COLO829 (cell line): ENCODE results near the gene BORCS6.
"Not testable (repeated sequence)": the region's sequence is repeated elsewhere in the genome, so short reads cannot be mapped to it uniquely, and the experiment has no call there.

Experiments
- DNase-seq: peaks from one replicate; pipeline ENCODE4 v3.0.0; 2012; ENCODE audit warnings: low spot score

The BORCS6 gene

GRCh38 chr17:8173056-8173870 lies 16.7 kb downstream of the BORCS6 start:
- DNase-seq = peak; percentile 94

DNA sequence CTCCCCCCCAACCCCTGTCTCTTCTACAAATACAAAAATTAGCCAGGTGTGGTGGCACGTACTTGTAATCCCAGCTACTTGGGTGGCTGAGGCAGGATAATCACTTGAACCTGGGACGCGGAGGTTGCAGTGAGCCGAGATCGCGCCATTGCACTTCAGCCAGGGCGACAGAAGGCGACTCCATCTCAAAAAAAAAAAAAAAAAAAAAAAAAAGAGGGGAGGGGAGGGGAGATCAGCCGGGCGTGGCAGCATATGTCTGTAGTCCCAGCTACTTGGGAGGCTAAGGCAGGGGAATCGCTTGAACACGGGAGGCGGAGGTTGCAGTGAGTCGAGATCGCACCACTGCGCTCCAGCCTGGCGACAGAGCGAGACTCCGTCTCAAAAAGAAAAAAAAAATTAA lies 19.8 kb downstream of the BORCS6 start:
- DNase-seq = not testable (repeated sequence)

DNA sequence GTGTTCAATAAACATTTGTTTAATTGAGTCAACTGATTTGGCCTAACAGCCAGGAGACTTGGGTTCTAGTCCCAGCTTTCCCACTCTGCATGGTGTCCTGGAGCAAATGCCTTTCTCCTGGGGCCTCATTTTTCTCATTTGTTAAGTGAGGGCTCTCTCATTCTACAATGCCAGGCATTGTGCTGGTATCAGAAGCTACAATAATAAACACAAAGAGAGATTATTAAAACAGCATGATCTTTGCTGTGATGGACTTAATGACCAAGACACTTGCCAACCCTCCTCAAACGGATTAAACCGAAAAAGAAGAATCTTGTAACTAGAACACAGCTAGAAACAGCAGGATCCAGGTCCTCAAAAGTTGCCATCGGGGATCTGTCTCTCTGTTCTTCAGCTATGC lies 22.5 kb downstream of the BORCS6 start:
- DNase-seq = peak; percentile 48

DNA sequence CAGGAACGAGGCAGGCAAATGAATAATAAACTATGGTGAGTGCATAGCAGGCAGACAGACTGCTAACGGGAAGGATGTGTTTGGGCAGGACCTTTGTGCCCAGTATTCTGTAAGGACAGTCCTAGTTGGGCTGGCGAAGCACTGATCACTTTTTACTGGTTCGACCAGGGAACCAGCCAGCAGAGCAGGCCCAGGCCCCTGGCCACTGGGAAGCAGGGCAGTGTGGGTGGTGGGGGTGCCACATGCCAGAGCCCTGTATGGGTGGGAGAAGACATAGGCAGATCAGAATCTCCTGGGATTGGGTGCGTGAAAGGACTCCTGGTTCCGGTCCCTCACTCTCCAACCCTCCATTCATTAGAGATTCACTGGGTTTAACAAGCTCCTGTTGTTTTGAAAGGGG lies 23.2 kb downstream of the BORCS6 start:
- DNase-seq = no peak

DNA sequence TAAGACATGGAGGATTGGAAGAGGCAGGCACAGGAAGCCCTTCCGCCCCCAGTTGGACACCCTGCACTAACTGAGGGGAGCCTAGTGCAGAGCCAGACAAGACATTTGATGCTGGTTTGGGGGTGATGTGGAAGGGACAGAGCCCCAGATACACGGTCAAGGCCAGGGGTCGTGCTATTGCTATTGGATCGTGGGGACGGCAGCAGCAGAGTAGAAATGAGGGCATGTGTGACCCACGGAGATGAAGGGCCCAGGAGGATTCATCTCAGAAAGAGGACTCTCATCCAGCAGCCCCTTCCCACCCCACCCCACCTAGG lies 25.2 kb downstream of the BORCS6 start:
- DNase-seq = no peak

DNA sequence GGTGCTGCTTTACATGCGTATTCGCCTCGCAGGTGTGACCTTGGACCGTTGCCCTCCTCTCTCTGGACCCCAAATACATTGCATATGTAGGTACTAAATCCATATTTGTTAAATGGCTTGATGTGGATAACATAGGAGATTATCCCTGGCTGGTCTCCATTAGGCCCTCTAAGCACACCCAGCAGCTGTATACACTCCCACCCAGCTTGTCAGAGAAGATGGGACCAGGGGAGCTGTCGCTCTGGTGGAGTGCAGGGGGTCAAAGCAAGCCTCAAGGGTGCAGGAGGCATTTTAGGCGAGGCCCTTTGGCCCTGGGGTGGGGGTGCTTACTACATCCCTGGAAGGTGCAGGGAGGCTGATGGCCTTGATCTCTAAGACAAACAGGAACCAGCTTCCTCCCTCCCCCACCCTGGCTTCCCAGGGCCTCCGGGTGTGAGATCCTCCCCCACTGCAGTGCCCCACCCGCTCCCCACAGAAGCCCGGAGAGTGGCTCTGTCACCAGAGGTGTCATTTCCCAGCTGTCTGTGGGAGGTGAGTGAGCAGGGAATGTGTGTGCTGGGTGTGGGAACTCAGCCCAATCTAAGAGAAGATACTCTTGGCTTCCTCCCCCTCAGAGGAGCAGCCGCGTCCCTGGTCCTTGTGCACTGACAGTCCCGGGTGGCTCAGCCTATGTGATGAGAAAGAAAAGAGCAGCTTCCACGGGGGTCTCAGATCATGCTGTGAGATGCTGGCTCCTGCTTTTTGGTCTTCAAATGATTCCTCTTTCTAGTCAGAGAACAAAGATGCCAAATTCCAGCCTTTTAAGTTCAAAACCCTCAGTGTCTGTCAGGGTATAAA lies 25.8 kb downstream of the BORCS6 start:
- no peak for DNase-seq

GRCh38 chr17:8162997-8163977 lies 26.7 kb downstream of the BORCS6 start:
- DNase-seq = no peak

DNA sequence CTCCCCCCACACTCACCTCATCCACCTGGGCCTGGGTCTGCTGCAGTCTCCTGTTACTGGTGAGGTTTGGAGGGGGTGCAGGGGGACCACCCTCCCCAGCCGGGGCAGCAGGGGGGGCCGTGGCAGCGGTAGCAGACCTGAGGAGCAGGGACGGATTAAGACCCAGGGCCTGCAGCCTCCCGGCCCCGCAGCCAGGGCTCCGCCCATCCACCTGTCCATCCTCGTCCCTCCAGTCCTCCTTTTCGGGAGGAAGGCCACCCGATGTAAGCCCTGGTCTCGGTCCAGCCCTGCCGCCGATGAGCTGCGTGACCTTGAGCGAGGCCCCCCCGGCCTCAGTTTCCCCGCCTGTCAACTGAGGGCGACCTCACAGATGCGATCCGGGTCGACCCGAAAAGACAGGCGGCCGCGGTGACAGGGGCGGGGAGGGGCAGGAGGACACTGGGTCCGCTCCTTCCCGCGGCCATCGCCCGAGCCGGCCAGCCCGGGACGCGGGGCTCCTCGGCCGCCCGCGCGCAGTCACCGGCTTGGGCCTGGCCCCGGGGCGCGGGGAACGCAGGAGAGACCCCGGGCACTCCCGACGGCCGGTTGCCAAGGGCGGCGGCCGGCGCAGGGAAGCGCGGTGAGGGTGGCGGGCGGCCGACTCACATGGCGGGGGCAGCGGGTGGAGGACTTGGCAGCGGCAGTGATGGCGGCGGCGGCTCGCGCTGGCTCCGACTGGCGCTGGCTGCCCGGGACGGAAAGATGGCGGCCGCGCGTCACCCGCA lies 27.6 kb downstream of the BORCS6 start, which contains the start of gene VAMP2:
Gene VAMP2 (minus strand): TSS at position 716 of the 764 bp plus-strand sequence. CDS start 69 bp downstream, at position 647.
- DNase-seq = no peak

DNA sequence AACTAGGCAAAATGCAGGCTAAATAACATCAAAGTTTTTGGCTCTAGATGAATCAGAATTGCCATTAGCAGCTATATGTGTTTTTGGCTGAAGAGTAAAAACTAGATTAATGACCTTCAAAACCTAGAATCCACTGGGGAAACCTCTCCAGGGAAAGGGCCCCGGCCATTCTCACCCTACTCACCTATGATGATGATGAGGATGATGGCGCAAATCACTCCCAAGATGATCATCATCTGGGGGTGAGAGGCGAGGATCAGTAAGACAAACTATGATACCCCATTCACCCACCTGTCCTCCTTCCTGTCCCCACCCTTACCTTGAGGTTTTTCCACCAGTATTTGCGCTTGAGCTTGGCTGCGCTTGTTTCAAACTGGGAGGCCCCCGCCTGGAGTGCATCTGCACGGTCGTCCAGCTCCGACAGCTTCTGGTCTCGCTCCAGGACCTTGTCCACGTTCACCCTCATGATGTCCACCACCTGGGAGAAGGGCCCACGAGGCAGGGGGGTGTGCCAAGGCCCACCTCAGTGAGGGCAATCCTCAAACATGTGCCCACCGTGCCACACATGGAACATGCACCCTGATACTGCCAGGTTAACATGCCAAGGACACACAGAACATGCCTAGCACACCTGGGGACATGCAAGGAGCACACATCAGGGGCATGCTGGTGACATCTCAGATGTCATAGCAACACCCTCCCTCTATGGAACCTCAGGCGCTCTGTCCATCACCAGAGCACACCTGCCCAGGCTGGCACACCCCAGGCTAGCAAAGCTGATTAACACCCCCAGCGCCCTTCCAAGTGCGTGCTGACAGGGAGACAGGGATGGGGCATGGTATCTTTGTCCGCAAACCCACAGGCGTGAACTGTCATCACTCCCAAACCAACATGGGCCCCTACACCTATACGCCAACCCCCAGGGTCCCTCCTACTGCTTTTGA lies 28.4 kb downstream of the BORCS6 start:
- DNase-seq = no peak

DNA sequence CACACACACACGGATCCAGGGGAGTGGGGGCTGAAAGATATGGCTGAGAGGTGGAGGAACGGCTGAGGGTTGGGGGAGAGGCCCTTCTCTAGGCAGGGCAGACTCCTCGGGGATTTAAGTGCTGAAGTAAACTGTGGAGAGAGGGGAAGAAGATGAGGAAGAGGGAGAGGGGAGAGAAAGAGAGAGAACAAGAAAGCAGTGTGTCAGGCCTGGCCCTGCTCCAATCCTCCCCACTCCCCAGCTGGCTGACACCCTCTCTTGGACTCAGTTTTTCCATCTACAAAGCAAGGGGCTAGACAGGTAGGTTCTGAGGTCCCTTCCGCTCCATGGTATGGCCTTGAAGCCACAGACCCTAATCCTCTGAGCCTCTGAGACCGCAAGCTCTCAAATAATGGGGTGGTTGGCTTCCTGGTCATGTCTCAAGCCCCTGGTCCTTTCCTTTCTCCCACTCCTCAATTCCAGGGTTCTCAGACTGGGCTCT lies 29.2 kb downstream of the BORCS6 start:
- no peak for DNase-seq

- no peak for DNase-seq
These were observed 29.8 kb downstream of the BORCS6 start for GRCh38 chr17:8160224-8160577.

DNA sequence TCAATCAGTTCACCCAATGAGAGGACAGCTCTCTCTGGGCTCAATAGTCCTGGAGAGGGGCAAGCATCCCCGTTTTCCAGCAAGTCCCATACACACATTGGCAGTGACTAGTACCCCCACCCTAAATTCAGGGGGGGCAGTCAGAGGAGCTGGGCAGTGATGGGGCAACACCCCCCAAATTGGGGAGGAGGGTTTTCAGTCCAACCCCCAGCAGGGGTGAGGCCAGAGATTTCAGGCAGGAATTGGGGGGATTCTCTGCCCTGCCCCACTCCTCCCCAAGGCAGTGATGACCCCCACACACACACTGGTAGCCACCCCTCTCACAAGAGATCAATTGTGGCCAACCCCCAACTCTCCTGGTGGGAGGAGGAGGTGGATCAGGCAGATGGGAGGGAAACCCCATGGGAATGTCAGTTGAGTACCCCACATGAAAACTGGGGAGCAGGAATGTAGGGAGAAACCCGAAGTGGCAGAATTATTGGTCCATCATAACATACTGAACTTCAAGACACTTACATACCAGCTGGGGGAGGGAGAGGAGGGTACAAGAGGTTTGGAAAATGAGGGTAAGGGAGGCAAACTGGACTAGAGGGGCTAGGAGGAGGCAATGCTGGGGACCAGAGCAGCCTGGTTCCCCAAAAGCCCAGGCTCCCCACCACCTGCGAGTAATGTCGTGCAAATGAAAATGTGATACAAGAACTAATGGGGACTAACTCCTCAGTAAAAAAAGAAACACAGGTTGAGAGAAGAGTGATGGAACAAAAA lies 30.3 kb downstream of the BORCS6 start:
- DNase-seq = no peak

DNA sequence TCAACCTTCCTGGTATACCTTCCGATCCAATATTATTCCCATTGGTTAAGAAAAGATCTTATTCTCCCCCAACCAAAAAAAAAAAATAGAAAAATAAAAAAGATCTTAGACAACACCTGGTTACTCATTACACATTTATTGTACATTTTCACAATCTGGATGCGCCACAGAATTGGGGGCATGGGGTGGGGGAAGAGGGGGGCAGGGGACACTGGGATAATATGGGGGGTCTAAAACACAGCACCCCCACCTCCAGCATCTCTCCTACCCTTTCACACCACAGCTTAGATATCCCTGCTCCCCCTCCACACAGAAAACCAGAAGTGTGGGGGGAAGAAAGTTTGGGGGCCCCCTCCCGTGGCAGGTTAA lies 31.0 kb downstream of the BORCS6 start:
- DNase-seq = no peak

DNA sequence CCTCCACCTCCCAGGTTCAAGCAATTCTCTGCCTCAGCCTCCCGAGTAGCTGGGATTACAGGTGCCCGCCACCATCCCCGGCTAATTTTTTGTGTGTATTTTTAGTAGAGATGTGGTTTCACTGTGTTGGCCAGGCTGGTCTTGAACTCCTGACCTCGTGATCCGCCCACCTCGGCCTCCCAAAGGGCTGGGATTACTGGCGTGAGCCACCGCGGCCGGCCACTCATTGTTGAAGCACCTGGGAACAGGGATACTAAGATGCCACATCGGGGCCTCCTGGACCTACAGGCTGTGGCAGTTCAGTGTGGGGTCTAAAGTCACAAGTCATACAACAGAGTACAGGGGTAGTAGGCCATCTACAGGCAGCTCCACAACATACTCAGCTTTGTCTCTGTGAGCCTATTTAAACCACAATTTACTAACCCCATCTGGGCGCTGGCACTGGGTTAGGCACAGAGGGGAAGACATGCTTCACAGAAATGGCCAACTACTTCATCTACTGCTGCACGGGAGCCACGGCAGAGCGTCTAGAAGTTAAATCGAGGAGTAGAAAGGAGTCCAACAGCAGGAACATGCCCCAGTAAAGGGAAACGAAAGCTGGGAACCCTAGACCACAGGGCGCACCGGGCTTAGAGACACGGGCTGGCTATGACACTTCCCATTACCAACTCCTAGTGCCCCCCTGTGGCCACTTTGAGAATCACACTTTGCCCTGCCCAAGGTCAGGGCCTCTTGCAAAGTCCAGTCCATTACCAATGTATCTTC lies 31.5 kb downstream of the BORCS6 start:
- DNase-seq = peak; percentile 84

- peak; percentile 100 for DNase-seq
These were observed 33.6 kb downstream of the BORCS6 start for GRCh38 chr17:8156246-8156992.

DNA sequence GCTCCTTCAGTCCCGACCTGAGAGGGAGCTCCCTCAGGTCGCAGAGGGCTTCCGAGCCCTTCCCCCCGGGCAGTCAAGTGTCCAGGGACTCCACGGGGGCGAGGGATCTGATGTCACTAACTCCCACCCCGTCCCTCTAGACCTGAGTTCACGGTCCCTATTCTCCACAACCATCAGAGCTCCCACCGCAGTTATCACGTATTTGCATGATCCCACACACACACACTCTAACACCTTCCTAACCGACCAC lies 34.1 kb downstream of the BORCS6 start:
- DNase-seq = no peak

GRCh38 chr17:8155231-8155995 lies 34.6 kb downstream of the BORCS6 start:
- no peak for DNase-seq
